IgD-negative memory B cell (primary cell): ENCODE measurements around the gene ENDOD1. TPM values are rescaled to one million over a fixed set of nuclear protein-coding genes. Genes with fewer than 3 reads are reported as not detected.

Experiments
- H3K27ac Mint-ChIP-seq, 3 donors: one replicate each; pipeline ENCODE4 v1.8.0; 2020 to 2022; ENCODE audit warnings: mild to moderate bottlenecking in 3 of 3, mixed read lengths in 3 of 3, moderate library complexity in 1 of 3
- H3K27me3 Mint-ChIP-seq: one replicate; pipeline ENCODE4 v1.8.0; 2021; ENCODE audit warnings: mixed read lengths
- H3K36me3 Mint-ChIP-seq: one replicate; pipeline ENCODE4 v1.8.0; 2020; ENCODE audit warnings: mild to moderate bottlenecking, mixed read lengths
- H3K4me1 Mint-ChIP-seq, 3 donors: one replicate each; pipeline ENCODE4 v1.8.0; 2020 to 2022; ENCODE audit warnings: mixed read lengths in 3 of 3, mild to moderate bottlenecking in 1 of 3
- H3K4me3 Mint-ChIP-seq, 4 donors: one replicate each; pipeline ENCODE4 v1.8.0; 2020 to 2022; ENCODE audit warnings: mild to moderate bottlenecking in 4 of 4, mixed read lengths in 4 of 4, moderate library complexity in 3 of 4
- H3K9me3 Mint-ChIP-seq, 3 donors: one replicate each; pipeline ENCODE4 v1.8.0; 2020 to 2021; ENCODE audit warnings: mixed read lengths in 3 of 3, mild to moderate bottlenecking in 1 of 3
- polyA plus RNA-seq: library from polyadenylated mRNA; unstranded; fragments of 300-500 nt; fragmentation: Illumina TruSeq; gene quantifications from one replicate; pipeline ENCODE4 v1.2.3, GENCODE V29; 2021

ENDOD1 gene
- polyA plus RNA-seq, 1 donor from 2014 or later: 16.4 TPM

DNA sequence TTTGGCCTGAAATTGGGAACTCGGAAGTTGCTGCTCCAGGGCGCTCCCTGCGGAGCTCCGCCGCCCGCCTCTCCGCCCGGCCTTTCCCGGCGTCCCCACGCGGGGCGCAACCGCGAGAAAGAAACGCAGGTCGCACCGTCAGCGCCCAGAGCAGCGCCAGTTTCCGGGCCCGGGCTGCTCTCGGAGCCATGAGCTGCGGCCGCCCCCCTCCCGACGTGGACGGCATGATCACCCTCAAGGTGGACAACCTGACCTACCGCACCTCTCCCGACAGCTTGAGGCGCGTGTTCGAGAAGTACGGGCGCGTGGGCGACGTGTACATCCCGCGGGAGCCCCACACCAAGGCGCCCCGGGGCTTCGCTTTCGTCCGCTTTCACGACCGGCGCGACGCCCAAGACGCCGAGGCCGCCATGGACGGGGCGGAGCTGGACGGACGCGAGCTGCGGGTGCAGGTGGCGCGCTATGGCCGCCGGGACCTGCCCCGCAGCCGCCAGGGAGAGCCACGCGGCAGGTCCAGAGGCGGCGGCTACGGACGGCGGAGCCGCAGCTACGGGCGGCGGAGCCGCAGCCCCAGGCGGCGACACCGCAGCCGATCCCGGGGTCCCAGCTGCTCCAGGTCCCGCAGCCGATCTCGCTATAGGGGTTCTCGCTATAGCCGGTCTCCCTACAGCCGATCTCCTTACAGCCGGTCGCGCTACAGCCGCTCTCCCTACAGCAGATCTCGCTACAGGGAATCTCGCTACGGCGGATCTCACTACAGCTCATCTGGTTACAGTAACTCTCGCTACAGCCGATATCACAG lies 22.4 kb upstream of the ENDOD1 start:
- Mint-ChIP-seq H3K9me3 (no peaks in the 10 kb centered on the region), H3K4me3 (peak overlapping the region; percentile 100), H3K4me1 (peaks cover 19 to 24% (median 21%) of the 10 kb centered on the region in 3 donors), H3K36me3 (peaks cover 1% of the 10 kb centered on the region), H3K27ac (peak overlapping the region; percentile 88 to 99 (median 94)), H3K27me3 (peaks cover 1% of the 10 kb centered on the region)

GRCh38 chr11:95067841-95068219 lies 21.8 kb upstream of the ENDOD1 start:
- Mint-ChIP-seq H3K4me1 (peaks cover 19 to 24% (median 24%) of the 10 kb centered on the region in 3 donors), H3K4me3 (peak overlapping the region; percentile 100), H3K27ac (peak overlapping the region; percentile 88 to 99 (median 94)), H3K27me3 (no peaks in the 10 kb centered on the region), H3K36me3 (peaks cover 1% of the 10 kb centered on the region), H3K9me3 (no peaks in the 10 kb centered on the region)

GRCh38 chr11:95068549-95068948 lies 21.1 kb upstream of the ENDOD1 start:
- peak overlapping the region; percentile 88 to 99 (median 94) for H3K27ac Mint-ChIP-seq
- no peaks in the 10 kb centered on the region for H3K9me3 Mint-ChIP-seq
- no peaks in the 10 kb centered on the region for H3K27me3 Mint-ChIP-seq
- H3K36me3 Mint-ChIP-seq: peaks cover 1% of the 10 kb centered on the region
- H3K4me1 Mint-ChIP-seq: peaks cover 19 to 28% (median 26%) of the 10 kb centered on the region in 3 donors
- H3K4me3 Mint-ChIP-seq: peak overlapping the region; percentile 100

DNA sequence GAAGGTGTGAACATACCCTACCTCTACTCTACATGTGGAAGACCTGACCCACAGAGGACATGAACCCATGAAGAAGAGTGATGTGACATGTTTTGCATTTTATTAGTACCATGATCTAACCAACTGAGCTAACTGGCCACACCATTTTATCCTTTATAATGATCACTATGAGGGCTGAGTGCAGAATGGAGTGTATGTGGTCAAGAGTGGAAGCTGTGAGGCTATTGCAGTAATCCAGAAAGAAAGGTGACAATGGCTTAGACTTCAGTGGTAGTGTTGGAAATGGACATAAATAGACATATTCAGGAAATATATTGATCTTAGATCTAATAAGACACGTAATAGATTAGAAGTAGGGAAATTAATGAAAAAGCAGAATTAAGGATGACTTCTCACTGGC lies 19.2 kb upstream of the ENDOD1 start:
- Mint-ChIP-seq H3K27ac (no peak overlapping the region), H3K9me3 (no peaks in the 10 kb centered on the region), H3K36me3 (peaks cover 1% of the 10 kb centered on the region), H3K4me3 (peak overlapping the region in 2 of 4 donors; percentile 1 to 14), H3K27me3 (no peaks in the 10 kb centered on the region), H3K4me1 (peaks cover 21 to 28% (median 26%) of the 10 kb centered on the region in 3 donors)

DNA sequence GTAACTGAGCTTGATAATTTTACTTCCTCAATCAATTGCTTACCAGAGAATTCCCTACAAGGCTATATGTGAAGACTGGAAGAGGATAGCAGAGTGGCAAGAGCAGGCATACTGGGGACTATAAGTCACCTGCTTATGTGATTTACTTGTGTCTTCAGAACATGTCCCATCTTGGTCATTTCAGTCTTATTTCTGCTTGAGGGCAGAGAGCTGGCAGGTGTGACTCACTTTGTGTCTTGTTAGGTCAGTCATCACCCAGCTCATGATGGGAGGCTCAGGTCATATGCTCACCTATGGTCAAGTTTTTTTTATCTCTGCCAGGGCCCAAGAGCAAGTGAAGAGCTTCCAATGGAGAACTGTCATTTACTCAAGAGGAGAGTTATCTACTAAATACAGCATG lies 16.7 kb upstream of the ENDOD1 start:
- H3K36me3 Mint-ChIP-seq: peaks cover 1% of the 10 kb centered on the region
- H3K27ac Mint-ChIP-seq: no peak overlapping the region
- no peak overlapping the region for H3K4me3 Mint-ChIP-seq
- peaks cover 21 to 29% (median 23%) of the 10 kb centered on the region in 3 donors for H3K4me1 Mint-ChIP-seq
- H3K9me3 Mint-ChIP-seq: no peaks in the 10 kb centered on the region
- no peaks in the 10 kb centered on the region for H3K27me3 Mint-ChIP-seq

DNA sequence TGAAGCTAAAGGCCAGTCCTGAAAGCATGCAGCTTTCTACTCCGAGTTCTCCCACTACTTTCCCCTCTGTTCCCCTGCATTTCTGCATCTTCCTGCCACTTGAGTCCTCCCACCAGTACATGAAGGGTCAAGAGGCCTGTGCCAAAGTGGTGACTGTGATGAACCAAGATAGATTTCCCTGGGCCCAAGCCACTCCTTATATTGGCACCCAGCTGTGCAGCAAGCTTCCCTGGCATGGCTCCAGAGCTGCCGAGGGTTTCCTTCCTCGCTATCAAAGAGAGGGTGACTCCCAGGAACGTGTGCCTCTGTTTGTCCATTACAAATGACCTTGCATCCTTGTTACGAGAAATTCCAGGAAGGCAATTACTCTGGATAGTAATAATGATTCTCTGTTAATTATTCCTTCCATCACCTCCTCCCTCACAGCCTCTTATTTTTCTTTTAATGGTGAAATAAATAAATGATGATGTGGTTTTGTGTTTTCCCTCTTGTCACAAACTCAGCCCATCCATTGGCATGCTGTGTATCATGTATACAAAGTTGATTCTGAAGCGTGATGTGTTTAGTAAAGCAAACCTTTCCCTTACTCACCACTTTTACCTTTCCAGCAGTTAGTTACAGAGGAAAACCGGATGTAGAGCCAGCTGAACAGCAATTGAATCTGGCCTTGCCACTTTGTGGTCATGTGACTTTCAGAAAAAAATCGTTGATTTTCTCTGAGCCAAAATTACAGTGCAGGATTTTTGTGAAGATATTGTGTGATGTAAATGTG lies 14.7 kb upstream of the ENDOD1 start:
- Mint-ChIP-seq H3K27me3 (peaks cover 2% of the 10 kb centered on the region), H3K4me3 (peak overlapping the region in 1 of 4 donors; percentile 27), H3K27ac (no peak overlapping the region), H3K36me3 (no peaks in the 10 kb centered on the region), H3K4me1 (peaks cover 15 to 18% (median 16%) of the 10 kb centered on the region in 3 donors), H3K9me3 (no peaks in the 10 kb centered on the region)

DNA sequence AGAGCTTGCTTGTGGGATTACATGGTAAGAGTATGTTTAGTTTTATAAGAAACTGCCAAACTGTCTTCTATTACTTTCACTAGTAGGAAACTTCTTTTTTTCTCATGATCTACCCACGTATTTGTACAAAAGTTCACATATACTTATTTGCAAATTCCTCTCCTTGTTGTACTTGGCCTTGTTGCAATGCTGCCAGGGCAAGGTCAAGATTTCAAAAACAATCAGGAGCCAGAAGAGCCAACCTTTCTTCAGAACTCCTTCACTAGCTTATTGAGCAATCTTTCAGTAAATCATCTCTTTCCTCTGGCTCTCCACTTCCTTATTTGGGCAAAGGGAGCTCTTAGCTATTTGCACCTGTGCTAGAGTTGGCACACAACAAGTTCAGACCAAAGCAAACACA lies 13.2 kb upstream of the ENDOD1 start:
- H3K27ac Mint-ChIP-seq: no peak overlapping the region
- H3K4me1 Mint-ChIP-seq: peaks cover 7 to 12% (median 9%) of the 10 kb centered on the region in 3 donors
- no peaks in the 10 kb centered on the region for H3K36me3 Mint-ChIP-seq
- peaks cover 2% of the 10 kb centered on the region for H3K27me3 Mint-ChIP-seq
- H3K9me3 Mint-ChIP-seq: no peaks in the 10 kb centered on the region
- H3K4me3 Mint-ChIP-seq: no peak overlapping the region

DNA sequence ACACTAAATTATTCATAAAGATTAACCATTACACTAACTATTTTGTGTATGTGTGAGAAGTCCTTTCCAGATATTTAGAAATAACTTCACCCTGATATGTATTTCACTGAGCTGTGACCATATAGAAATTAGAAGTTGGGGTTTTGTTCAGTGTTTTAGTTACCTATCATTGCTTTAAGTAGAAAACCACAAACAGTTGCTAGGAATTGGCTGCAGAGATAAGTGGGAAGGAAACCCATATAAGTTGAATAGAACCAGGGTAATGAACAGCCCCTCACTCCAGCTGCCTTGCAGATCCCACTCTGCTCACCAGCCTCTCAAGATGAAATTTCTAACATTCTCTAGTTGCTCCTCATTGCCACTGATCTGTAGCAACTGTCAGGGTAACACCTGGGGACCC lies 12.7 kb upstream of the ENDOD1 start:
- Mint-ChIP-seq H3K4me3 (no peak overlapping the region), H3K36me3 (no peaks in the 10 kb centered on the region), H3K9me3 (no peaks in the 10 kb centered on the region), H3K4me1 (peaks cover 4 to 12% (median 4%) of the 10 kb centered on the region in 3 donors), H3K27ac (no peak overlapping the region), H3K27me3 (peaks cover 2% of the 10 kb centered on the region)

GRCh38 chr11:95078526-95078925 lies 11.1 kb upstream of the ENDOD1 start:
- Mint-ChIP-seq H3K4me1 (peaks cover 2 to 6% (median 4%) of the 10 kb centered on the region in 3 donors), H3K9me3 (no peaks in the 10 kb centered on the region), H3K4me3 (no peak overlapping the region), H3K27me3 (peaks cover 2% of the 10 kb centered on the region), H3K36me3 (no peaks in the 10 kb centered on the region), H3K27ac (no peak overlapping the region)

- Mint-ChIP-seq H3K27ac (no peak overlapping the region), H3K27me3 (peaks cover 2% of the 10 kb centered on the region), H3K4me1 (peaks cover 2 to 6% (median 3%) of the 10 kb centered on the region in 3 donors), H3K9me3 (no peaks in the 10 kb centered on the region), H3K36me3 (no peaks in the 10 kb centered on the region), H3K4me3 (no peak overlapping the region)
Measured at GRCh38 chr11:95081010-95081409, 8.6 kb upstream of the ENDOD1 start.

DNA sequence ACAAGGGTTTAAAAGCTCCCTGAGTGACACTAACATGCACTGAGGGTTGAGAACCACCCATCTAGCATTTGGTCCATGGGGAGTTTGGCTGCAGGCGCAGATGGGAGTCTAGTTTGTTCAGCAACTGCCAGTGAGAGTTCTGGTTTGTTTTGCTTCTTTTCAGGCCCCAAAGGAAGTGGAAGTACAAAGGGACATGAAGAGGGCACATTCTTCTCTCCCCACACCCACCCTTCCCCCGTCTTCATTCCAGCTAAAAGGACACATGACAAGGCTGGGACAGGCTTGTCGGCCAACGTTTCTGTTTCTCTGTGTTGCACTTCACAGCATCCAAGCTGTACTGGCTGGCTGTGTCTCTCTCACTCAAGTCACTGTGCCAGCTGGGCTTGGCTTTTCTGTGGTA lies 8.2 kb upstream of the ENDOD1 start:
- H3K27ac Mint-ChIP-seq: no peak overlapping the region
- peaks cover 1 to 4% (median 2%) of the 10 kb centered on the region in 3 donors for H3K4me1 Mint-ChIP-seq
- no peaks in the 10 kb centered on the region for H3K36me3 Mint-ChIP-seq
- H3K27me3 Mint-ChIP-seq: peaks cover 2% of the 10 kb centered on the region
- no peak overlapping the region for H3K4me3 Mint-ChIP-seq
- no peaks in the 10 kb centered on the region for H3K9me3 Mint-ChIP-seq

- H3K4me3 Mint-ChIP-seq: no peak overlapping the region
- H3K27ac Mint-ChIP-seq: no peak overlapping the region
- H3K4me1 Mint-ChIP-seq: no peaks in the 10 kb centered on the region
- H3K36me3 Mint-ChIP-seq: no peaks in the 10 kb centered on the region
- H3K27me3 Mint-ChIP-seq: peaks cover 2% of the 10 kb centered on the region
- no peaks in the 10 kb centered on the region for H3K9me3 Mint-ChIP-seq
Measured at GRCh38 chr11:95082576-95083001, 7.1 kb upstream of the ENDOD1 start.

- no peak overlapping the region for H3K27ac Mint-ChIP-seq
- H3K27me3 Mint-ChIP-seq: peaks cover 2% of the 10 kb centered on the region
- no peaks in the 10 kb centered on the region for H3K36me3 Mint-ChIP-seq
- no peak overlapping the region for H3K4me3 Mint-ChIP-seq
- peaks cover 8 to 12% (median 10%) of the 10 kb centered on the region in 3 donors for H3K4me1 Mint-ChIP-seq
- no peaks in the 10 kb centered on the region for H3K9me3 Mint-ChIP-seq
Measured at GRCh38 chr11:95084509-95084908, 5.1 kb upstream of the ENDOD1 start.

DNA sequence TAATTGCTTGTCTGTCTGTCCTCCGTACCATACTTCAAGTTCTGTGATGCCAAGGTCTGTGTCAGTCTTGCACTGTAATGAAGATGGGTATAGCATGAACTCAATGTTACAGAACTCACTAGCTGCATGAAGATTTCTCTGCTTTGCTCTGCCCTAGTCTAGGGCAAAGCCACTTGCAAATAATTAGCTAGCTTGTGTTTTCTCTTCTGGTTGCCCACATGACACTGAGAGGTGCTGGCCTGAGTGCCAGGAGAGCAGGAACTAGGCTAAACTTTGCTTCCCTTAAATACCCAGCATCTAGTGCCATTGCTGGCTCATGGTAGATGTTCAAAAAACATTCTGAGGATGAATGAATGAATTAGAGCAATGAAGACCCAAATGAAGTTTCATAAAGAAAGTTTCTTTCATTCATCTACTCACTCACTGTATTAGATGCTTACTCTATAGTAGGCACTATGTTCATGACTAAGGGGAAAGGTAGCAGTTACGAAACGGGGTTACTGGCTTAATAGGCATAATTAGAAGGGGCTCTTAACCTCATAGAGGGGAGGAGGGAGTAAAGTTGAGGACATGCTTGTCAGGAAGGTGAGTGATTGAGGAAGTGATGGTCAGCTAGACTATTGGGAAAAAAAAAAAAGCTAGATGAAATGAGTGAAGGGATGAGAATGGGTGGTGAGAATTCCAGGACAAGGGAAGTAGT lies 4.4 kb upstream of the ENDOD1 start:
- no peaks in the 10 kb centered on the region for H3K27me3 Mint-ChIP-seq
- peaks cover 9 to 12% (median 11%) of the 10 kb centered on the region in 3 donors for H3K4me1 Mint-ChIP-seq
- H3K36me3 Mint-ChIP-seq: no peaks in the 10 kb centered on the region
- no peaks in the 10 kb centered on the region for H3K9me3 Mint-ChIP-seq
- H3K27ac Mint-ChIP-seq: no peak overlapping the region
- peak overlapping the region in 1 of 4 donors; percentile 22 for H3K4me3 Mint-ChIP-seq

DNA sequence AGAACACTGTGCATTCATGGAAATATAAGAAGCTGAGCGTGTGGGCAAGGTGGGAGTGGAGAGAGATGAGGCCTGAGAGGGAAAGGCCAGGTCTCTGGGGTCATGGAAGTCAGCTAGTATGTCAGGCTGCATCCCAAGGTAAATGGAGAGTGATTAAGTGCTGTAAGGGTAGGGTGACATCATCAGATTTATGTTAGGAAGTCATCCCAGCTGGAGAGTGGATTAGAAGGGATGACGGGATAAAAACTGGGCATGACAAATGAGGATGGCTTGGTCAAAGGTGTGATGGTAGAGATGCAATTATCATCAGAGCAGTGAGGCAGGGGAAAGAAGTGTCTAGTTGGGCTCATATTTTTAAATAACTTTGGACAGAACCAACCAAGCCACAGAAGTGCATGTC lies 3.5 kb upstream of the ENDOD1 start:
- Mint-ChIP-seq H3K27ac (no peak overlapping the region), H3K36me3 (no peaks in the 10 kb centered on the region), H3K4me3 (peak overlapping the region in 1 of 4 donors; percentile 39), H3K9me3 (no peaks in the 10 kb centered on the region), H3K27me3 (no peaks in the 10 kb centered on the region), H3K4me1 (peaks cover 16 to 18% (median 17%) of the 10 kb centered on the region in 3 donors)
